ENCODE measurements around the gene CCT5.

The CCT5 gene

GRCh38 chr5:10249948-10250805 is at the start of gene CCT5:
CCT5 (plus strand) TSS chr5:10250280; CDS start chr5:10250341, 61 bp downstream.
- peak; percentile 76 for FAIRE-seq

- FAIRE-seq, result no peak
Measured at GRCh38 chr5:10201223-10201868, 48.7 kb upstream of the CCT5 start.

GRCh38 chr5:10202089-10202910 is 47.8 kb upstream of the CCT5 start:
- FAIRE-seq, result no peak

GRCh38 chr5:10209004-10209403 is 41.1 kb upstream of the CCT5 start:
- FAIRE-seq, result no peak

- FAIRE-seq, result no peak
Measured at GRCh38 chr5:10213316-10213715, 36.8 kb upstream of the CCT5 start.

- FAIRE-seq, result no peak
Measured at GRCh38 chr5:10214041-10214440, 36.0 kb upstream of the CCT5 start.

GRCh38 chr5:10215366-10215765 is 34.7 kb upstream of the CCT5 start:
- FAIRE-seq, result no peak

GRCh38 chr5:10216107-10216506 is 34.0 kb upstream of the CCT5 start:
- FAIRE-seq, result no peak

GRCh38 chr5:10218658-10219057 is 31.4 kb upstream of the CCT5 start:
- no peak for FAIRE-seq

- FAIRE-seq, result no peak
Measured at GRCh38 chr5:10219068-10219467, 31.0 kb upstream of the CCT5 start.

- no peak for FAIRE-seq
Measured at GRCh38 chr5:10220248-10220647, 29.8 kb upstream of the CCT5 start.

GRCh38 chr5:10222326-10222725 is 27.8 kb upstream of the CCT5 start:
- FAIRE-seq, result no peak

- no peak for FAIRE-seq
Measured at GRCh38 chr5:10227379-10227778, 22.7 kb upstream of the CCT5 start.

- FAIRE-seq, result no peak
Measured at GRCh38 chr5:10228288-10228687, 21.8 kb upstream of the CCT5 start.

GRCh38 chr5:10229306-10230048 is 20.6 kb upstream of the CCT5 start:
- no peak for FAIRE-seq

GRCh38 chr5:10232386-10232785 is 17.7 kb upstream of the CCT5 start:
- no peak for FAIRE-seq

GRCh38 chr5:10233011-10233410 is 17.1 kb upstream of the CCT5 start:
- no peak for FAIRE-seq

GRCh38 chr5:10233505-10233904 is 16.6 kb upstream of the CCT5 start:
- no peak for FAIRE-seq

GRCh38 chr5:10235350-10235749 is 14.7 kb upstream of the CCT5 start:
- no peak for FAIRE-seq

- FAIRE-seq, result no peak
Measured at GRCh38 chr5:10243660-10244240, 6.3 kb upstream of the CCT5 start.

- no peak for FAIRE-seq
Measured at GRCh38 chr5:10244342-10244944, 5.6 kb upstream of the CCT5 start.

GRCh38 chr5:10246761-10247160 is 3.3 kb upstream of the CCT5 start:
- no peak for FAIRE-seq

All from A204.1 (cell line).